Stimulated activated CD8-positive, alpha-beta memory T cell treated with anti-CD3 and anti-CD28 coated beads, Interleukin-15, amount 100 ng/mL, for 24 hours (primary cell): ENCODE measurements around the gene UBASH3B.

Experiments used
- DNase-seq: peaks from one replicate; pipeline ENCODE4 v3.0.0-alpha.2; 2020; ENCODE audit warnings: low read depth

UBASH3B gene

DNA sequence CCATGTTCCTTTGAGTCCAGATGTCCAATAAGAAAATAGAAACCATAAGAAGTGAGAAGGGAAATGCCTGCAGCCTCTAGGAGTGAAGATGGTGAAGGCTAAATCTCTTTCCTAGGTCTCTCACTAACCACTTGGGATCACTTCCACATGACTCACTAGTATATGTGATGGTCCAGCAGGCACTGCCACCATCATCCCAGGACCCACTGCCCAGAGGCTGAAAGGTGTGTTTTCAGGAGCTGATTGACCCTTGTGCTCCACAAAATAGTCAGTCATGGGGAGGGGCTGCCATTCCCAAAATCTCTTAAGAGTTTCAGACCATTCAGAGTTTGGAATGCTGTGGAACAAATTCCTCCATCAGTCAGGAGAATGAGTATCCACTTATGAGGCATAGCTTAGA, 22.9 kb downstream of the UBASH3B start:
- DNase-seq, result no peak

GRCh38 chr11:122679466-122679865, 23.9 kb downstream of the UBASH3B start:
- DNase-seq, result no peak

GRCh38 chr11:122681070-122681469, 25.5 kb downstream of the UBASH3B start:
- no peak for DNase-seq

- no peak for DNase-seq
These were observed 26.2 kb downstream of the UBASH3B start for GRCh38 chr11:122681735-122682134.

- DNase-seq, result no peak
These were observed 26.9 kb downstream of the UBASH3B start for GRCh38 chr11:122682464-122682863.

DNA sequence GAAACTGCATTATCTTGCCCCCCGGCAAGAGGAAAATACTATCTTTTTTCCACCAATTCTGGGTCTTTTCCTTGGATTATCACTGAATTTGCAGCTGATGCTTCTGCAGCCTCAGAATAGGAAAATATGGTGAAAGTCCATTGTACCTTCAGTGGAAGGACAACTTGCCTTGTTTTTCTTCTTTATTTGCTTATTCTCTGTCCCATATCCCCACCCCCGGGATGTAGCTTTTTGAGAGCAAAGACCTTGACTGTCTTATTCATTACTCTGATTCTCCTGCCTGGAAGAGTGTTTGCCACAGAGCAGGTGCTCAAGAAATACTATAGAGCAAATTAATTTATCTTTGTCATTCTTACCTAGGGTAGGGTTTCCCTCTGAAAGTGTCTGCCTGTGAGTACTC, 29.5 kb downstream of the UBASH3B start:
- DNase-seq, result no peak

GRCh38 chr11:122686111-122686510, 30.6 kb downstream of the UBASH3B start:
- DNase-seq, result no peak

DNA sequence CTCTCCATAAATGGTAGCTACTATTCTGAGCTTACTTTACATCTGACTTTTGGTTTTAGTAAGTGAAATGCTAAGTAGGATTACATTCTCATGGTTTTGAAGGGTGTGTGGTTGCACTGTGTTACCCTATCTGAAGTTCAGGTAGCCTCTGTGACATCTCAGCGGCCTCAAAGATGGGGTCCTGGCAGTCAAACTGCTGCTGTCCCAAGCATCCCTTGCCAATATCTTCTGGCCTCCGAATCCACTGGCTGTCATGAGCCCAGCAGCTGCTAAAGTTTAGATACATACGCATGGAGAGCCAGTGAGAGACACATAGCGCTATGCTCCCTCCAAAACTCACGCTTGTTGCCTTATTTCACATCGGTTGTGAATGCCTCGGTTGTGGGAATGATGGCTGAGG, 34.9 kb downstream of the UBASH3B start:
- DNase-seq, result no peak

GRCh38 chr11:122690801-122691548, 35.5 kb downstream of the UBASH3B start:
- no peak for DNase-seq

DNA sequence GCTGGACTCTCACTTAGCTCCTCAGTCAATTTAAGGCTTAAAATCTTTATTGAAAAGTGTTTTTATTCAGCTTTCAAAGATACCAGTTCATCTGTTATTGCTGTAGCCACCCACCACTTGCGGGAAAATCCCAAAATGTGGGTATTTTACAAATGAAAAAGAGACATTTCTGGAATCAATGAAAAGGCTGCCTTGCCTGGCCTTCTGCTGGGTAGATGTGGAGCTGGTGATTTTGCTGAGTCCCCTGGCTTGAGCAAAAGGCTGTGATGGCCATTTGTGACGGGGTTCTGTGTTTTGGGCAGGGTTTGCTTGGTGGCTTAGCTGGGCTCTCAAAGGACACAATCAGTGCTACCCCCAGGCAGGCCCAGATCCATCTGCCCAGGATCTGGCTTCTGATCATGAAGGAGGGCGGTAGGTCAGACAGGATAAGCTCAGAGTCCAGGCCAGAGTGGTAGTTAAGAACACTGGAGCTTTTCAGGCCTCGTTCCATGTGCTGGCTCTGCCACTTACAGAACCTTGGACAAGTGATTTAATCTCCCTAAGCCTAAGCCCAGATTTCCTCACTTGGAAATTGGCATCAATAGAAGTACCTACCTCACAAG, 36.1 kb downstream of the UBASH3B start:
- no peak for DNase-seq

DNA sequence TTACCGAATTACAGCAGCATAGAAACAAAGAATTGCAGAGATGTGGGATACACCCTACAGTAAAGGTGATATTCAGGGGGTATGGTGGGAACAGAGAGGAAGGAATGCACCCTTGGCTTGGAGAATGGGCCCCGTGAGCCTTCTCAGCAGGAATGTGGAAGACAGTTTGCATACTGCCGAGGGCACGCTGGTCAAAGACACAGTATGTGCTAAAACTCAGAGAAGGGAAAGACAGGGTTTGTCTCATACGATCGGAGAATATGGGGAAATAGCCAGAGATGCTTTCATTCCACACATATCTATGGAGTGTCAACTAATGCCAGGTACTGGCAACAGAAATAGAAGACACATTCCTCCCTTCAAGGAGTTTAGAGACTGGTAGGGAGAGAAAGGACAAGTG, 36.9 kb downstream of the UBASH3B start:
- DNase-seq, result no peak

DNA sequence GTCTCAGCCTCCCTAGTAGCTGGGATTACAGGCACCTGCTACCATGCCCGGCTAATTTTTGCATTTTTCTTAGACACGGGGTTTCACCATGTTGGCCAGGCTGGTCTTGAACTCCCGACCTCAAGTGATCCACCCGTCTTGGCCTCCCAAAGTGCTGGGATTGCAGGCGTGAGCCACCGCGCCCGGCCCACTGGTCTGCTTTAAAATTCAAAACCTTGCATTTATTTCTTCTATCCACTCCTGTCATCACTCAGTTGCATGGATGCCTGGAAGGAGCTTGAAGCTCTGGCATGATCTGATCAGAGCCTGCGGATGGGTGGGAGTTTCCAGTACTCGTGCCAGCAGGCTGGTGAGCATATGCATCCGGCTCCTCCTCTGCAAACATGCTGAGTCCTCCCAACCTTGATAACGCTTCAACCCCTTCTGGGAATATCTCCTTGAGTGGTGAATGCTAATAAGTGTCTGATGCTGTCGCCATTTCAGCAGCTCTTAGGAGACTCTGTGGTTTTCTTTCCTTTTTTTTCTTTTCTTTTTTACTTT, 39.6 kb downstream of the UBASH3B start:
- no peak for DNase-seq

DNA sequence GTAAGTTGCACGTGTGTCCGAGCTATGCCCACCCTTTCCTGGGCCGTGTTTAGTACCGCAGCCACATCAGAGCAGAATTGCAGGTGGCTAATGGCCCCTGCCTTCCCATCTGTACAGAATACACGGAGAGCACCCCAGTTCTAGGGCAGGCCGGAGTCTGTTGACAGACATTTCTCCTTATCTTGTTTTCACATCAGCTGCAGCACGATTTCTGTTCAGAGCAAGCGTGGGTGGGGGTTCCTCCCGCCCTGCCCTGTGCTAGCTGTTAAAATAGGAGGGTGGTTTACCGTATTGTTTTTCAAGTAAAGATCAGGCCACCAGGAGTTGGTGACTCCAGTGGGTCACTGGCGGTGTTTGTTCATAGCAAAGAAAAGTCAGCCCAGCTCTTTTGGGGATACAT, 41.1 kb downstream of the UBASH3B start:
- no peak for DNase-seq

GRCh38 chr11:122697636-122698167, 42.2 kb downstream of the UBASH3B start:
- no peak for DNase-seq

- no peak for DNase-seq
These were observed 42.9 kb downstream of the UBASH3B start for GRCh38 chr11:122698392-122698791.

DNA sequence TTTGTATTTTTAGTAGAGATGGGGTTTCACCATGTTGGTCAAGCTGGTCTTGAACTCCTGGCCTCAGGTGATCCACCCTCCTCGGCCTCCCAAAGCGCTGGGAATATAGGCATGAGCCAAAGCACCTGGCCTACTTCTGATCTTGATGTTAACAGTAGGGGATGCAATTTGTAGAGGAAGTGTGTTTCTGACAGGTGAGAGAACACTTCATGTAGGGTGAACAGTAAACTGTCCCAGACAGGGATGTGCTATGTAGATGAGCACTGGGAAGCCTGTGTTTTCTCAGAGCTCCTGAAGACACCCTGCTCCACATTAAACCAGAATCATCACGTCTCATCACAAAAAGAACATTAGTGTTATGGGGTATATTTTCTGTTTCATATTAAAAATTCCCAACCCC, 45.1 kb downstream of the UBASH3B start:
- DNase-seq, result no peak

GRCh38 chr11:122701143-122701542, 45.6 kb downstream of the UBASH3B start:
- no peak for DNase-seq

DNA sequence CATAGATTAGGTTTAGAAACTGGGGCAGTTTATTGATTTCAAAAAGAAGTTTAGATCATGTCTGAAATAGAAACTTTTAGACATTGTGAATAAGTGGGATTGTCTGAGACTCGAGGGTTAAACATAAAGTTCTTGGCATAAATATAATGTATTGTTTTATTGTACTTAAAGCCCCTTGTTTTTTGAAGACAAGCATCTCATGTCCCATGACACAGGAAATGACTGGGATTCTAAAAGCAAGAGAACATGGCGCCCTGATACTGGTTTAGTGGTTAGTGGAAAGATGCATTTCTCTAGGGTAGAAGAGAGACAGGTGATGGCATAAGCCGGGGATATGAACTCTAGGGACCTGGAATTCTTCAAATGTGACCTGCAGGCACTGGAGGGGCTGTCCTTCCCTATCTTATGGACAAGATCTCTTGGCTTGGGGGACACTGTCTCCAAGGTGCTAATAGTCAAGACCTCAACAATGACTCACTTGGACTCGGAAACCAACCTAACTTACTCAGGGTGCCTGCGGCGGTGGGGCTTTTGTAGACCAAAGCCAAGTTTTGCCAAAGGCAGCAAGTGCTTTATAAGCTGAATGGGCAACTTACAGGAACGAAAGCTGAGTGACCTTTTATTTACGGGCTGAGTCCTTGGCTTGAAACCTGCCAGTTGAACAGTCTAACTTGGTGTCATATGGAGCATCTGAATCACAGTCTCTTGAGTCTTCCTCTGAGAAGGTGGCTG, 48.2 kb downstream of the UBASH3B start:
- no peak for DNase-seq

GRCh38 chr11:122705396-122705795, 49.9 kb downstream of the UBASH3B start:
- DNase-seq, result no peak

DNA sequence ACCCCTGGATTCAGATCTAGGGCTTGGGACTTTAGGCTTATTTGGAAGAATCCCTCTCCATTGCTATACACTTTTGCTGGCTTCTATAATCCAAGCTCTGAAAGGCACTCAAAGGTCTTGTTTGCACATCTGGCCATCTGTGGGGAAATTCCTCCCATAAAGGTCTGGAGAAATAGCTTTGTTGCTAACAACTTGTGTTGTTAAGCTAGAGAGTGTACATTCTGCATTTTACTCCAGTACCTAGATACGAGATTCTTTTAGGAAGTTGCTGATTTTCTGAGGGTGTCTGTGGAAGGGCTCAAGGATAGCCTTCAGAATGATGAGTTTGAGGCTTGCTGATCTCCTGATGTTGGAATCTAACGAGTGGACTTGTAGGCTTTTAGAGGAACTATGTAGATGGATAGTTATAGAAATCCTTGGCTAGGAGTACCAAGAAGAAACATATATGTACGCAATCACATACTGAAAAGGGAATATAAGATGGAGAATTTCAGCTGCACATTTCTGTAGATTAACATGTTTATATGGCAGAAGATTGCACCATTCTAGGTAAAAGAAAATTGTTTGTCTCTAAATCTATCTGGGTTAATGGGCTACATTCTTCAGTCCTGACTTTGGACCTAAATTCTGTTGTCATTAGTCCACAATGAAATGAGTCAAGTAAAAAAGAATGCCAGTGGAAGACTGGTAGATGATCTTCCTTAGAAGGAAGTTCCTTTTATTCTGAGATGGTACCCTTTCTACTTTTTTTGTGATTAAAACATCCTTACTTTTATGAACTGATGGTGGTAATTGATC, 51.0 kb downstream of the UBASH3B start:
- no peak for DNase-seq

DNA sequence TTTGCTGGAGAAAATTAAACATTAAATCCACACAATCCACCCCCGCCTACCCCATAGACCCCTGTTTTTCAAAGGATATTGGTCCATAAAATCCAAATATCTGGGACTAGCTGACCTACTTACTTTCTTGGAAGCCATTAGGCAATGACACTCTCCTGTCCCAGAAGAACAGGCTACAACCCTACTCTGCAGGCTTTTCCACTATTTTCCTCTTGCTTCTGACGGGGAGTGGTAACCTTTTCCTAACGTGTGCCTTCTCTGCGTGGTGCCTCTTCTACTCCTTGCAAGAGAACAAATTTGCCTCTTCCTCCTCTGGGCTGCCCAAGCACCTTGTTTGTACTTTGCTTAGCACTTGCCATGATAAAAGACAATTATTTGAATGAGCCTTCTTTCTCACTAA, 51.6 kb downstream of the UBASH3B start:
- DNase-seq, result no peak

DNA sequence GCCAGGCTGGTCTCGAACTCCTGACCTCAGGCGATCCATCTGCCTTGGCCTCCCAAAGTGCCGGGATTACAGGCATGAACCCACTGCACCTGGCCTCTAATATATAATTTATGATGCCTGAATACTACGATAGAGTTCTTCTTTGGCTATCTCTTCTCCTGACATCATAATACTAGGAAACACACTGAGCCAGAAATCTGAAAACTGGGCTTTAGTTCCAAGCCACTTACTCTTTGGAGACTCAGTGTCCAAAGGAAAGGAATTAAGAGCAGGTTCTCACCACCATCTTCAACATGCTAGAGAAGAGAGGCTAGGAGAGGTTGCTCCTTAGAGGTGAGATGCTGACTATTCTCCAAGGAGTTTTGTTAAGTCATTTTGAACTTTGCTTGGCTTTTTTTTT, 52.4 kb downstream of the UBASH3B start:
- no peak for DNase-seq
